Keratinocyte (primary cell): ENCODE measurements around the gene HYI. TPM values are rescaled to one million over a fixed set of nuclear protein-coding genes. Genes with fewer than 3 reads are reported as not detected.

ENCODE experiments used
- DNase-seq: peaks from one replicate; pipeline ENCODE4 v3.0.0-alpha.2; 2011; ENCODE audit warnings: low read depth, missing footprints, low spot score
- FAIRE-seq: peaks from 2 replicates; lab custom pipeline; 2011; peaks lifted over from hg19 to GRCh38; lab: Jason Lieb, UNC
- H2AFZ ChIP-seq: 2 replicates; pipeline ENCODE4 v1.6.0; 2012; ENCODE audit warnings: low read length, control low read depth, inconsistent platforms; ENCODE audit not compliant: control insufficient read depth
- H3K27ac ChIP-seq: 2 replicates; pipeline ENCODE4 v1.5.1; 2011; ENCODE audit warnings: low read length; ENCODE audit not compliant: control insufficient read depth, insufficient read depth
- H3K27me3 ChIP-seq: 3 replicates; pipeline ENCODE4 v1.6.0; 2011; ENCODE audit warnings: low read length; ENCODE audit not compliant: control insufficient read depth, insufficient read depth; ENCODE audit errors: extremely low read depth
- H3K36me3 ChIP-seq, 2 experiments: 2 replicates in 1 of 2; 3 replicates in 1 of 2; pipeline ENCODE4 v1.5.1; 2011; ENCODE audit warnings: low read length in 2 of 2, mild to moderate bottlenecking in 1 of 2; ENCODE audit not compliant: control insufficient read depth in 2 of 2, insufficient read depth in 2 of 2; ENCODE audit errors: extremely low read depth in 1 of 2
- H3K4me1 ChIP-seq: 3 replicates; pipeline ENCODE4 v1.5.1; 2011; ENCODE audit warnings: low read length; ENCODE audit not compliant: control insufficient read depth, insufficient read depth; ENCODE audit errors: extremely low read depth
- H3K4me2 ChIP-seq: 3 replicates; pipeline ENCODE4 v1.6.0; 2011; ENCODE audit warnings: low read depth, low read length; ENCODE audit not compliant: control insufficient read depth, insufficient read depth; ENCODE audit errors: extremely low read depth
- H3K4me3 ChIP-seq, 3 experiments: fragments of 200-600 bp in 1 of 3; sonication (generic) in 1 of 3; 2 replicates in 2 of 3; 3 replicates in 1 of 3; pipeline ENCODE4 v1.5.1; 2011 to 2016; ENCODE audit warnings: low read length in 3 of 3, mild to moderate bottlenecking in 3 of 3, control low read depth in 2 of 3, inconsistent platforms in 1 of 3, low read depth in 1 of 3, mixed read lengths in 1 of 3, mixed run types in 1 of 3, moderate library complexity in 1 of 3; ENCODE audit not compliant: control insufficient read depth in 2 of 3, insufficient read depth in 2 of 3; ENCODE audit errors: extremely low read depth in 1 of 3
- H3K79me2 ChIP-seq: 2 replicates; pipeline ENCODE4 v1.6.0; 2012; ENCODE audit warnings: low read length; ENCODE audit not compliant: control insufficient read depth, insufficient read depth
- H3K9ac ChIP-seq: 3 replicates; pipeline ENCODE4 v1.6.0; 2011; ENCODE audit warnings: low read length; ENCODE audit not compliant: control insufficient read depth, insufficient read depth; ENCODE audit errors: extremely low read depth
- H3K9me1 ChIP-seq: 3 replicates; pipeline ENCODE4 v1.6.0; 2011; ENCODE audit warnings: low read length; ENCODE audit not compliant: control insufficient read depth, insufficient read depth; ENCODE audit errors: extremely low read depth
- H3K9me3 ChIP-seq: 2 replicates; pipeline ENCODE4 v1.5.1; 2012; ENCODE audit warnings: low read depth, low read length; ENCODE audit not compliant: control insufficient read depth
- H4K20me1 ChIP-seq: 3 replicates; pipeline ENCODE4 v1.6.0; 2011; ENCODE audit warnings: low read length; ENCODE audit not compliant: control insufficient read depth, insufficient read depth; ENCODE audit errors: extremely low read depth
- CTCF ChIP-seq, 3 experiments: IDR thresholded peaks in 1 of 3; conservative IDR thresholded peaks in 1 of 3; optimal IDR thresholded peaks in 1 of 3; 2 replicates in 2 of 3; 3 replicates in 1 of 3; pipeline versions ENCODE3 to v1.5.1; 2011; ENCODE audit warnings: low read length in 3 of 3, mild to moderate bottlenecking in 3 of 3, moderate library complexity in 2 of 3, control low read depth in 1 of 3, inconsistent platforms in 1 of 3; ENCODE audit not compliant: insufficient read depth in 2 of 3; ENCODE audit errors: extremely low read depth in 1 of 3
- EZH2 ChIP-seq: IDR thresholded peaks from one replicate; pipeline ENCODE4 v1.6.1; 2012; ENCODE audit warnings: inconsistent platforms, mild to moderate bottlenecking, low read length, moderate library complexity
- dilution Hi-C: fragments of 300-500 bp; cut with MboI; formaldehyde crosslinking; loops from one replicate; pipeline ENCODE4 v1.7.0; 2020; ENCODE audit warnings: low sequenced_read_pairs; ENCODE audit not compliant: extremely low pct_ligation_motif_present
- polyA plus RNA-seq, 5 experiments: library from polyadenylated mRNA; depleted of rRNA in 3 of 5; stranded (reverse) in 3 of 5; stranded (forward) in 1 of 5; unstranded in 1 of 5; fragments of >200 nt; gene quantifications; 1 replicate in 1 of 5; 2 replicates in 3 of 5; 3 replicates in 1 of 5; pipeline versions ENCODE4 v1.2.1 to v1.2.3, GENCODE V29; 2011 to 2012; ENCODE audit warnings: missing spikeins in 2 of 5, low read depth in 1 of 5, low replicate concordance in 1 of 5
- small RNA-seq, 3 experiments: library from RNA; depleted of rRNA; stranded (forward); fragments of <200 nt; gene quantifications; one replicate each; pipeline ENCODE3, GENCODE V24; 2012; ENCODE audit warnings: low read depth in 3 of 3, low replicate concordance in 1 of 3; ENCODE audit not compliant: insufficient read length in 3 of 3

The HYI gene
- polyA plus RNA-seq, 1 donor (not counting 4 experiments of a cell fraction or from before 2014, with no cell fraction given), result 26.9 TPM

- dilution Hi-C loops, result no loop called here
- TF ChIP-seq EZH2, result no peak
- no peak for TF ChIP-seq CTCF (optimal IDR thresholded peaks at IDR 0.05 in 1 of 3, IDR thresholded peaks at IDR 0.05 in 1 of 3, conservative IDR thresholded peaks at IDR 0.05 in 1 of 3; ENCODE audit: extremely low read depth in 1 of 3, insufficient read depth in 2 of 3, low read length in 3 of 3)
- H2AFZ ChIP-seq, result no peak overlapping the region
- no peak overlapping the region for H3K9ac ChIP-seq
- no peaks in the 10 kb centered on the region for H3K9me1 ChIP-seq
- H3K4me2 ChIP-seq, result no peak overlapping the region
- DNase-seq (no peak), FAIRE-seq (no peak)
- no peaks in the 10 kb centered on the region for H3K4me1 ChIP-seq
- H3K9me3 ChIP-seq, result no peaks in the 10 kb centered on the region
- H3K27ac ChIP-seq, result no peak overlapping the region
- no peaks in the 10 kb centered on the region for H3K79me2 ChIP-seq
- no peak overlapping the region for H3K4me3 ChIP-seq
- H3K27me3 ChIP-seq, result no peaks in the 10 kb centered on the region
- peaks cover 21 to 23% of the 10 kb centered on the region in 2 experiments for H3K36me3 ChIP-seq
- no peaks in the 10 kb centered on the region for H4K20me1 ChIP-seq
Observed at GRCh38 chr1:43404353-43404752, 49.4 kb downstream of the HYI start.

GRCh38 chr1:43402089-43402865 is 51.5 kb downstream of the HYI start:
- no peaks in the 10 kb centered on the region for H3K27me3 ChIP-seq
- H3K27ac ChIP-seq, result no peak overlapping the region
- H3K9me1 ChIP-seq, result no peaks in the 10 kb centered on the region
- dilution Hi-C loops, result no loop called here
- H2AFZ ChIP-seq, result no peak overlapping the region
- no peak for FAIRE-seq
- peaks cover 16% of the 10 kb centered on the region in 2 experiments for H3K36me3 ChIP-seq
- no peak for DNase-seq
- H3K4me3 ChIP-seq, result no peak overlapping the region
- H3K9me3 ChIP-seq, result no peaks in the 10 kb centered on the region
- no peaks in the 10 kb centered on the region for H4K20me1 ChIP-seq
- H3K79me2 ChIP-seq, result peaks cover 1% of the 10 kb centered on the region
- no peaks in the 10 kb centered on the region for H3K4me1 ChIP-seq
- TF ChIP-seq EZH2, result no peak
- no peak for TF ChIP-seq CTCF (optimal IDR thresholded peaks at IDR 0.05 in 1 of 3, IDR thresholded peaks at IDR 0.05 in 1 of 3, conservative IDR thresholded peaks at IDR 0.05 in 1 of 3; ENCODE audit: extremely low read depth in 1 of 3, insufficient read depth in 2 of 3, low read length in 3 of 3)
- H3K9ac ChIP-seq, result no peak overlapping the region
- H3K4me2 ChIP-seq, result no peak overlapping the region

Small RNA genes lying within 50 kb of the gene (small RNA-seq; reads per million reads assigned to genes)
- 0 reads per million in 3 experiments for gene MIR6735

Other genes starting within 250 kb of the HYI start
- gene TMEM125, start 183.9 kb downstream of the HYI start, polyA plus RNA-seq, result 0.92 to 2.4 TPM (median 1.0 TPM) in 3 replicates
- gene C1orf210, start 168.3 kb downstream of the HYI start, polyA plus RNA-seq, result 4.6 to 6.4 TPM (median 5.6 TPM) in 3 replicates
- gene TIE1, start 152.9 kb downstream of the HYI start, polyA plus RNA-seq, result 0.03 TPM in 1 of 3 replicates, not detected in the others
- gene MPL, start 116.1 kb downstream of the HYI start, polyA plus RNA-seq, result 0.07 TPM in 1 of 3 replicates, not detected in the others
- gene CDC20, start 95.0 kb downstream of the HYI start, polyA plus RNA-seq, result 13.6 to 102 TPM (median 84.2 TPM) in 3 replicates
- 277 to 331 TPM (median 283 TPM) in 3 replicates for gene ELOVL1, start 85.9 kb downstream of the HYI start, polyA plus RNA-seq
- 11.1 to 28.7 TPM (median 14.3 TPM) in 3 replicates for gene MED8, start 64.1 kb downstream of the HYI start, polyA plus RNA-seq
- 5.9 to 6.7 TPM (median 6.1 TPM) in 3 replicates for gene SZT2, start 64.0 kb downstream of the HYI start, polyA plus RNA-seq
- 161 to 204 TPM (median 198 TPM) in 3 replicates for gene PTPRF, start 77.0 kb upstream of the HYI start, polyA plus RNA-seq
- gene KDM4A, start 196.2 kb upstream of the HYI start, polyA plus RNA-seq, result 31.0 to 39.5 TPM (median 31.6 TPM) in 3 replicates